Measurements from ENCODE around the gene NENF.

Gene NENF

DNA sequence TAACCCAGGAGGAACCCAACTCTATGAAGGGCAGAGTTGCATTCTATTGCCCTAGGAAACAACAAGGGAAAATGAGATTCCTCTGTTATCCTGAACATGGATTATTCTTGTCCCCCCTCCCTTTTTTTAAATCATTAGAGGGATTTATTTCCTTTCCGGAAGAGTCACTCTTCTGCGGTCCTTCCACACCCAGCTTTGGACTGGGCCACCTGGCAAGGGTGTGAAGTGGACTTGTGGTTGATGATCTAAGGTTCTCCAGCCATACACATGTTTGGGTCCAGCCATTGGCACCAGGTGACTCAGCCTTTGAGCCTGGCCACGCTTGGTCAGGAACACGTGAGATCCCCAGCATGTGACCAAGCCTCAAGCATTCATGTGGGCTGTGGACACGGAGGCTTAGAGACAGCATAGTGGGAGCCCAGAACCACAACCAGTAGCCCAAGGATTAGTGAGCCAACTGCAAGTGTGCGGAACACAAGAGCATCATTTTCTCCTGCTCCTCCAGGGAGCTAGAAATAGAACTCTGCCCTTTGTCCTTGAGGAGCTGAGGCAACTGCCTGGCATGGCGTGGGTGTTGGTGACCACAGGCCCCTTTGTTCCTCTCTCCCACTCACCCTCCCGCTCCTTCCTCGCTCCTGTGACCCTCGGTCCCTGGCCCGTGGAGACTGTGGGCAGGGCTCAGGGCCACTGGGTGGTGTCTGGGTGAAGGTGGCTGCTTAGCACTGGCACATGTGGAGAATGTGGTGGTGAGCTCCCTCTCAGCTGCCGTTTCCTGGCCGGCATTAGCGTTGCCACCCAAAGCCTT is 50.1 kb downstream of the NENF start:
- DNase-seq: no peak

- no peak for DNase-seq
Measured at GRCh38 chr1:212484701-212485570, 52.2 kb downstream of the NENF start.

DNA sequence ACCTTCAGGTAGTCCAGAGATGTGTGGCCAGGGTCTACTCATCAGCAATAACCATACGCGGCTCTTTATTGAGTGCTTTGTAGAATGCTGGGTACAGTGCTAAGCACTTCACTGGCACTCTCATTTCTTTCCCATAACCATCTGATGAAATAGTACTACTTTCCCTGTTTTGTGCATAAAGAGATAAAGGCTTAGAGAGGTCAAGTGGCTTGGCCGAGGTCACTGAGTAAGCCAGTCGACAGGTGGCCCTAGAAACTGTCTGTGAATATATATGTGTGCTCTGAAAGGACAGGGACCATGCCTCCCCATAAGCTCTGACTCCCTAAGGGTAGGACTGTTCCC is 52.8 kb downstream of the NENF start:
- no peak for DNase-seq

- peak; percentile 15 for DNase-seq
Measured at GRCh38 chr1:212485913-212486618, 53.3 kb downstream of the NENF start.

- DNase-seq: no peak
Measured at GRCh38 chr1:212486619-212486975, 53.9 kb downstream of the NENF start.

DNA sequence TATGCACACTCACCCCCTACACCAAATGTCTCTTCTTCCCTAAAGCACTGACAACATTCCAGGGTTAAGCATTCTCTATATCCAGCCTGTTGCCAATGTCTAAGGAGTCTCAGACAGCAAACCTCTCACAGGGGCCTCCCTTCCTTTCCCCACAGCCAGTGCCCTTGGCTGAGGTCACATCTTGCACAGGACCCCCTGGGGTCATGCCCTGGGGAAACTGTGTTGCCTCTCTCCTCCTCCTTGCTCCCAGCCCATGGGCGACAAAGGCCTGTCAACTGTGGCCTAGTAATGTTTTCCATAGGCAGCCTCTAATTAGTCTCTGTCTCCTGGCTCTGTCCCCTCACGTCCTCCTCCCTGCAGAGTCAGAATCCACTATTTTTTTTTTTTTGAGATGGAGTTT is 54.6 kb downstream of the NENF start:
- no peak for DNase-seq

GRCh38 chr1:212487774-212488435 is 55.2 kb downstream of the NENF start:
- DNase-seq: no peak

- peak; percentile 70 for DNase-seq
Measured at GRCh38 chr1:212488436-212489283, 55.9 kb downstream of the NENF start.

- no peak for DNase-seq
Measured at GRCh38 chr1:212489284-212489859, 56.7 kb downstream of the NENF start.

DNA sequence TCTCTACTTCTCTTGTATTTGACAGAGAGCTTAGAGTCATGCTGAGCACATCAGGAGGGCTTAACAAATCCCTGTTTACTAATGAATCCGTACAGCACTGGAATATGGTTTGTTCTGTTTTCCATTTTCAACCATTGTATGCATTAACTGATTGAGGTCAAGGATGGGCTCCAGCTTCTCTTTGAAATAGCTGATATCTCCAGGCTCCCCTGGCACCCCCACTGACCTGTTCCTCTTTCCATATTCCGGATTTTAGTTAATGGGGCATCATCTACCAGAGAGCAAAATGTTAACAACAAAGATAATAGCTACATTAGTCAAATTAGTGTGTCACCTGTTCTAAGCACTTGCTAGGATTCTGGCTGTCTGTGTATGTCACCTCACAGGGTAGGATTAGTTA is 57.6 kb downstream of the NENF start:
- DNase-seq: no peak

- DNase-seq: no peak
Measured at GRCh38 chr1:212491454-212491853, 58.7 kb downstream of the NENF start.

Data from NK-92 treated with Interleukin-12 subunit alpha and Interleukin-12 subunit beta, amount 100 ng/mL, for 24 hours (cell line).